Endothelial cell of umbilical vein (primary cell): Measurements from ENCODE around the gene ARHGEF26. TPM values are rescaled to one million over a fixed set of nuclear protein-coding genes. Genes with fewer than 3 reads are reported as not detected.
A peak's percentile ranks its signal among the peaks of the same experiment; 100 is the strongest.

ENCODE experiments used
- BruUV-seq: library from RNA; stranded (reverse); fragments of 400-500 nt; replicated peaks from 2 replicates; lab custom pipeline; 2021; lab: Mats Ljungman, UMichigan
- CTCF ChIA-PET: fragments of 300-600, 350-600 bp; sonication (Branson Sonifier 250); formaldehyde crosslinking; loops from one replicate; lab custom pipeline; 2021; ENCODE audit warnings: antibody characterized with exemption, inconsistent platforms; lab: Charles Lee
- POLR2A ChIA-PET: fragments of 300-600, 350-600 bp; sonication (Branson Sonifier 250); formaldehyde crosslinking; loops from one replicate; lab custom pipeline; 2021; ENCODE audit warnings: antibody characterized with exemption, inconsistent platforms; lab: Charles Lee
- DNase-seq: peaks from one replicate; pipeline ENCODE4 v3.0.0-alpha.2; 2011; ENCODE audit warnings: low read depth, low spot score
- FAIRE-seq: peaks from 2 replicates; lab custom pipeline; 2011; peaks lifted over from hg19 to GRCh38; lab: Jason Lieb, UNC
- H2AFZ ChIP-seq: 2 replicates; pipeline ENCODE4 v1.6.0; 2012; ENCODE audit warnings: low read depth, low read length, control low read depth, inconsistent platforms
- H3K27ac ChIP-seq: 2 replicates; pipeline ENCODE4 v1.5.1; 2011; ENCODE audit warnings: low read depth, mild to moderate bottlenecking, control low read depth, low read length, moderate library complexity; ENCODE audit not compliant: insufficient read depth
- H3K27me3 ChIP-seq, 2 experiments: 2 replicates each; pipeline versions ENCODE4 v1.6.0 to v1.6.1; 2011; ENCODE audit warnings: low read length in 2 of 2, mixed read lengths in 1 of 2; ENCODE audit not compliant: control insufficient read depth in 2 of 2, insufficient read depth in 2 of 2
- H3K36me3 ChIP-seq, 2 experiments: 2 replicates in 1 of 2; 3 replicates in 1 of 2; pipeline ENCODE4 v1.5.1; 2011; ENCODE audit warnings: low read length in 2 of 2, mild to moderate bottlenecking in 1 of 2, moderate library complexity in 1 of 2; ENCODE audit not compliant: control insufficient read depth in 2 of 2, insufficient read depth in 2 of 2; ENCODE audit errors: extremely low read depth in 1 of 2
- H3K4me1 ChIP-seq: 3 replicates; pipeline ENCODE4 v1.5.1; 2011; ENCODE audit warnings: mild to moderate bottlenecking, low read length; ENCODE audit not compliant: control insufficient read depth, insufficient read depth; ENCODE audit errors: extremely low read depth
- H3K4me2 ChIP-seq: 2 replicates; pipeline ENCODE4 v1.6.1; 2011; ENCODE audit warnings: low read length, control low read depth, mixed read lengths; ENCODE audit not compliant: insufficient read depth
- H3K4me3 ChIP-seq, 3 experiments: fragments of 200-600 bp in 1 of 3; sonication (generic), shearing (Covaris generic) in 1 of 3; replicated peaks in 1 of 3; 2 replicates each; pipeline ENCODE4 v1.5.1; 2011 to 2016; ENCODE audit warnings: control low read depth in 3 of 3, low read length in 3 of 3, mild to moderate bottlenecking in 2 of 3, inconsistent platforms in 1 of 3, low read depth in 1 of 3, moderate library complexity in 1 of 3; ENCODE audit not compliant: insufficient read depth in 1 of 3
- H3K79me2 ChIP-seq: 2 replicates; pipeline ENCODE4 v1.6.0; 2012; ENCODE audit warnings: low read length, inconsistent platforms; ENCODE audit not compliant: control insufficient read depth, insufficient read depth
- H3K9ac ChIP-seq: replicated peaks from 2 replicates; pipeline ENCODE3; 2011; ENCODE audit warnings: low read length, control low read depth; ENCODE audit not compliant: insufficient read depth; ENCODE audit errors: extremely low read depth
- H3K9me1 ChIP-seq: replicated peaks from 3 replicates; pipeline ENCODE4 v1.6.0; 2011; ENCODE audit warnings: mild to moderate bottlenecking, low read length; ENCODE audit not compliant: control insufficient read depth, insufficient read depth; ENCODE audit errors: extremely low read depth
- H3K9me3 ChIP-seq: replicated peaks from 2 replicates; pipeline ENCODE4 v1.5.1; 2012; ENCODE audit warnings: low read length, inconsistent platforms; ENCODE audit not compliant: control insufficient read depth, insufficient read depth
- H4K20me1 ChIP-seq: replicated peaks from 2 replicates; pipeline ENCODE3; 2011; ENCODE audit warnings: mild to moderate bottlenecking, low read length; ENCODE audit not compliant: control insufficient read depth, insufficient read depth; ENCODE audit errors: extremely low read depth
- CTCF ChIP-seq, 2 donors: IDR thresholded peaks; 1 replicate in 1 of 2; 2 replicates in 1 of 2; pipeline ENCODE4 v1.5.1; 2011; ENCODE audit warnings: low read length in 2 of 2, mild to moderate bottlenecking in 2 of 2, moderate library complexity in 2 of 2, control low read depth in 1 of 2, inconsistent platforms in 1 of 2, low read depth in 1 of 2; ENCODE audit not compliant: insufficient read depth in 1 of 2; ENCODE audit errors: extremely low read depth in 1 of 2
- EZH2 ChIP-seq: IDR thresholded peaks from 2 replicates; pipeline ENCODE4 v1.6.1; 2012; ENCODE audit warnings: borderline replicate concordance, low read depth, mild to moderate bottlenecking, moderate library complexity, low read length, inconsistent platforms; ENCODE audit not compliant: severe bottlenecking
- FOS ChIP-seq: IDR thresholded peaks from 2 replicates; pipeline ENCODE4 v1.6.1; 2011; ENCODE audit warnings: mild to moderate bottlenecking, low read length, moderate library complexity, borderline replicate concordance; ENCODE audit not compliant: insufficient read depth
- GATA2 ChIP-seq: IDR thresholded peaks from 2 replicates; pipeline ENCODE4 v1.7.0; 2011; ENCODE audit warnings: low read depth, mild to moderate bottlenecking, moderate library complexity, mixed read lengths, low read length; ENCODE audit not compliant: insufficient read length, insufficient read depth
- JUN ChIP-seq: IDR thresholded peaks from 2 replicates; pipeline ENCODE4 v1.6.1; 2011; ENCODE audit warnings: borderline replicate concordance, low read depth; ENCODE audit not compliant: insufficient read length, insufficient read depth
- MAX ChIP-seq: IDR thresholded peaks from 2 replicates; pipeline ENCODE4 v1.6.1; 2011; ENCODE audit not compliant: insufficient read depth, insufficient read length
- MYC ChIP-seq: IDR thresholded peaks from one replicate; pipeline ENCODE4 v1.6.1; 2011; ENCODE audit warnings: mild to moderate bottlenecking, low read depth, low read length
- POLR2A ChIP-seq: IDR thresholded peaks from 2 replicates; pipeline ENCODE4 v1.6.1; 2012; ENCODE audit warnings: low read depth, mild to moderate bottlenecking, control low read depth, low read length
- POLR2AphosphoS5 ChIP-seq: IDR thresholded peaks from 2 replicates; pipeline ENCODE4 v1.6.1; 2012; ENCODE audit warnings: low read depth, mild to moderate bottlenecking, control low read depth, low read length, moderate library complexity; ENCODE audit not compliant: insufficient read depth
- dilution Hi-C: fragments of 300-500 bp; cut with MboI; formaldehyde crosslinking; loops from one replicate; pipeline ENCODE4 v1.15.0; 2019; ENCODE audit warnings: low sequenced_read_pairs; ENCODE audit not compliant: extremely low pct_ligation_motif_present
- intact Hi-C: fragments of 100-400 bp; cut with micrococcal nuclease; formaldehyde crosslinking; loops from one replicate; pipeline ENCODE4 v1.10.0; 2022
- polyA plus RNA-seq, 4 experiments: library from polyadenylated mRNA; depleted of rRNA in 3 of 4; stranded (reverse) in 3 of 4; unstranded in 1 of 4; fragments of >200 nt; gene quantifications; 2 replicates each; pipeline versions ENCODE4 v1.2.1 to v1.2.3, GENCODE V29; 2011 to 2012; ENCODE audit warnings: missing spikeins in 1 of 4
- total RNA-seq: library from RNA; stranded (reverse); gene quantifications from 2 replicates; pipeline ENCODE4 v1.2.3, GENCODE V29; 2021

ARHGEF26 gene
- total and polyA plus RNA-seq, 2 donors (not counting 3 experiments of a cell fraction or from before 2014, with no cell fraction given) = 0.57 to 2.9 TPM

GRCh38 chr3:154275965-154276364 is 154.8 kb downstream of the ARHGEF26 start:
- DNase-seq (peak; percentile 10), FAIRE-seq (no peak)
- Histone ChIP-seq H3K36me3 (peaks cover 7 to 18% of the 10 kb centered on the region in 2 experiments), H2AFZ (no peak overlapping the region), H3K9me3 (no peaks in the 10 kb centered on the region), H3K4me1 (no peaks in the 10 kb centered on the region), H3K27me3 (no peaks in the 10 kb centered on the region), H3K4me3 (no peak overlapping the region), H3K27ac (no peak overlapping the region), H4K20me1 (no peaks in the 10 kb centered on the region), H3K4me2 (no peak overlapping the region), H3K79me2 (no peaks in the 10 kb centered on the region), H3K9me1 (no peaks in the 10 kb centered on the region), H3K9ac (no peak overlapping the region)
- TSS peak; percentile 26 for BruUV-seq
- dilution Hi-C loops = no loop called here
- TF ChIP-seq POLR2A (no peak), MAX (no peak), FOS (no peak), POLR2AphosphoS5 (no peak), JUN (no peak), CTCF (IDR thresholded peaks at IDR 0.05; ENCODE audit: extremely low read depth in 1 of 2, insufficient read depth in 1 of 2, low read depth in 1 of 2, low read length in 2 of 2) (no peak), MYC (no peak), EZH2 (no peak), GATA2 (no peak)
- ChIA-PET CTCF (no interaction called here), POLR2A (no interaction called here)
- intact Hi-C loops = no loop called here
